Naive B cell (primary cell): ENCODE measurements around the gene ALPK1. TPM values are rescaled to one million over a fixed set of nuclear protein-coding genes. Genes with fewer than 3 reads are reported as not detected.
"Not testable (repeated sequence)": the region's sequence is repeated elsewhere in the genome, so short reads cannot be mapped to it uniquely, and the experiment has no call there.

Experiments
- ATAC-seq, 2 donors: fragments of 150-1000 bp; cut with Tn5 transposase; 2 replicates each; pipeline ENCODE4 v1.10.0; 2021; ENCODE audit warnings: low read depth in 2 of 2, mild to moderate bottlenecking in 2 of 2, moderate library complexity in 2 of 2
- DNase-seq: peaks from one replicate; pipeline ENCODE4 v3.0.0; 2022
- H3K27ac Mint-ChIP-seq, 6 donors: one replicate each; pipeline ENCODE4 v1.8.0; 2020 to 2022; ENCODE audit warnings: mild to moderate bottlenecking in 6 of 6, mixed read lengths in 6 of 6, moderate library complexity in 5 of 6, inconsistent platforms in 2 of 6
- H3K27me3 Mint-ChIP-seq, 3 donors: one replicate each; pipeline ENCODE4 v1.8.0; 2021 to 2022; ENCODE audit warnings: mixed read lengths in 3 of 3, mild to moderate bottlenecking in 1 of 3
- H3K36me3 Mint-ChIP-seq, 2 donors: one replicate each; pipeline ENCODE4 v1.8.0; 2020 to 2022; ENCODE audit warnings: mixed read lengths in 2 of 2, inconsistent platforms in 1 of 2, mild to moderate bottlenecking in 1 of 2
- H3K4me1 Mint-ChIP-seq, 3 donors: one replicate each; pipeline ENCODE4 v1.8.0; 2020 to 2022; ENCODE audit warnings: mixed read lengths in 3 of 3, inconsistent platforms in 1 of 3, mild to moderate bottlenecking in 1 of 3, moderate library complexity in 1 of 3
- H3K4me3 Mint-ChIP-seq, 8 donors: one replicate each; pipeline ENCODE4 v1.8.0; 2020 to 2022; ENCODE audit warnings: mild to moderate bottlenecking in 8 of 8, mixed read lengths in 8 of 8, moderate library complexity in 8 of 8, inconsistent platforms in 2 of 8
- H3K9me3 Mint-ChIP-seq, 7 donors: one replicate each; pipeline ENCODE4 v1.8.0; 2020 to 2022; ENCODE audit warnings: mixed read lengths in 7 of 7, mild to moderate bottlenecking in 5 of 7, inconsistent platforms in 2 of 7, moderate library complexity in 1 of 7
- polyA plus RNA-seq, 6 donors: library from polyadenylated mRNA; unstranded; fragments of 300-500 nt; fragmentation: Illumina TruSeq; gene quantifications; one replicate each; pipeline ENCODE4 v1.2.3, GENCODE V29; 2021; ENCODE audit warnings: low read depth in 6 of 6

Gene ALPK1
- polyA plus RNA-seq, 6 donors from 2014 or later: 3.9 to 7.3 (median 5.3) TPM; not detected in 1

DNA sequence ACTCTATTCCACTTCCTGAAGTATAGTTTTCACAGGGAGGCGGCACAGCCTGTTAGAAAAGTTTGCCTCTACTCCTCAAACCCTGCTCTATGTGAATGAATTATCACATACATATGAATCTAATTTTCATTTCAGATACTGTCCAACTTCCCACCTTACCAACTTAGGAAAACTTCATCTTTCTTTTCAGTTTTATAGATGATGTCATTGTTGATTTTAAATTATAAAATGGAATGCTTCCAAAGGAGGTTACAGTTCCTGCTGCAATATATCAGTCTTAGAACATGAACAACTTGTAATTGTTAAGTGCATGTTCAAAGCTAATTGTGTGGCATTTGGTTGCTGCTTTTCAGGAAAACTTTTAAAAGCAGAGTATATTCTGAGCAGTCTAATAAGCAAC is 126.4 kb downstream of the ALPK1 start:
- Mint-ChIP-seq H3K4me1 (no peaks in the 10 kb centered on the region), H3K27me3 (no peaks in the 10 kb centered on the region), H3K4me3 (no peak overlapping the region), H3K9me3 (no peaks in the 10 kb centered on the region), H3K36me3 (peaks cover 6 to 37% of the 10 kb centered on the region in 2 donors), H3K27ac (no peak overlapping the region)
- DNase-seq (no peak), ATAC-seq (no peak)

DNA sequence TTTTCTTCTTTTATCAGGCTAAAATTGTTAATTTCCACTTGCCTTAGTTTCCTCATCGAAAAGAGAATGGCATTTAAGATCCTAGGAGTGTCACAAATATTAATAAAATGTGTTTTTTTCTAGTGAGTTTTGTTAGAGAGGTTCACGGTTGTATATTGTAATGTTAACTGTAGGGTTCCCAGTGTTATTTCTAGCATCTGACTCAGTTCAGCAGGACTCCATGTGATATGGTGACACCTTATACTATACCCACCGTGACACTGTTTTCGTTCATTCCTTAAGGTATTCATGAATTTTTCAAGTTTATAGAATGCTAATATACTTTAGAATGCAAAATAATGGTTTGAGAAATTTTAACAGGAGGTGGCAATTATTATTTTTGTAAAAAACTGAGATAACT is 128.7 kb downstream of the ALPK1 start:
- peaks cover 17 to 40% of the 10 kb centered on the region in 2 donors for H3K36me3 Mint-ChIP-seq
- no peaks in the 10 kb centered on the region for H3K27me3 Mint-ChIP-seq
- H3K4me1 Mint-ChIP-seq: no peaks in the 10 kb centered on the region
- DNase-seq (no peak), ATAC-seq (no peak)
- no peaks in the 10 kb centered on the region for H3K9me3 Mint-ChIP-seq
- no peak overlapping the region for H3K4me3 Mint-ChIP-seq
- H3K27ac Mint-ChIP-seq: no peak overlapping the region

DNA sequence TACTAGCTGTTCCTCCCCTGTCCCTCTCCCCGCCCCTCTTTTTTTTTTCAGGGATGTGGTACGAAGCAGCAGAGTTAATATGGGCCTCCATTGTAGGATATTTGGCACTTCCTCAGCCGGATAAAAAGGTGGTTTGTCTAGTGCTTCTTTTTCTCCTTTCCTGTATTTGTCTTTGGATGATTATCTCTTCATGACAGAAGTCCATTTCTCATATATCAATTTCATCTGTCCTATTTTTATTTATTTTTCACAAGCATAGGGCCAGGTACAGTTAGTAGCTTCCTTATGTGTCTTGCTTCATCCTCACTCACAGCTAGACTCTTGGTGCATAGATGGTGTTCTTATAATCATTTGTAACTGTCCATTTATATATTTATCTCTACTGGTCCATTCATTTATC is 129.2 kb downstream of the ALPK1 start:
- no peaks in the 10 kb centered on the region for H3K4me1 Mint-ChIP-seq
- no peak overlapping the region for H3K4me3 Mint-ChIP-seq
- ATAC-seq: no peak
- H3K36me3 Mint-ChIP-seq: peaks cover 23 to 41% of the 10 kb centered on the region in 2 donors
- no peaks in the 10 kb centered on the region for H3K27me3 Mint-ChIP-seq
- H3K9me3 Mint-ChIP-seq: no peaks in the 10 kb centered on the region
- H3K27ac Mint-ChIP-seq: no peak overlapping the region
- no peak for DNase-seq

DNA sequence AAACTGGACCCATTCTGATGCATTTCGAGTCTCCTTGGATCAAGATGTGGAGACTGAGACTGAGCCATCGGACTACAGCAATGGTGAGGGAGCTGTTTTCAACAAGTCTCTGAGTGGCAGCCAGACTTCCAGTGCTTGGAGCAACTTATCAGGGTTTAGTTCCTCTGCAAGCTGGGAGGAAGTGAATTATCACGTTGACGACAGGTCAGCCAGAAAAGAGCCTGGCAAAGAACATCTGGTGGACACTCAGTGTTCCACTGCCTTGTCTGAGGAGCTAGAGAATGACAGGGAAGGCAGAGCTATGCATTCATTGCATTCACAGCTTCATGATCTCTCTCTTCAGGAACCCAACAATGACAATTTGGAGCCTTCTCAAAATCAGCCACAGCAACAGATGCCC is 134.0 kb downstream of the ALPK1 start:
- DNase-seq (no peak), ATAC-seq (no peak)
- H3K36me3 Mint-ChIP-seq: peaks cover 29 to 40% of the 10 kb centered on the region in 2 donors
- no peak overlapping the region for H3K27ac Mint-ChIP-seq
- H3K9me3 Mint-ChIP-seq: peaks cover 0 to 2% (median 0%) of the 10 kb centered on the region in 7 donors
- H3K4me3 Mint-ChIP-seq: no peak overlapping the region
- no peaks in the 10 kb centered on the region for H3K4me1 Mint-ChIP-seq
- H3K27me3 Mint-ChIP-seq: no peaks in the 10 kb centered on the region

DNA sequence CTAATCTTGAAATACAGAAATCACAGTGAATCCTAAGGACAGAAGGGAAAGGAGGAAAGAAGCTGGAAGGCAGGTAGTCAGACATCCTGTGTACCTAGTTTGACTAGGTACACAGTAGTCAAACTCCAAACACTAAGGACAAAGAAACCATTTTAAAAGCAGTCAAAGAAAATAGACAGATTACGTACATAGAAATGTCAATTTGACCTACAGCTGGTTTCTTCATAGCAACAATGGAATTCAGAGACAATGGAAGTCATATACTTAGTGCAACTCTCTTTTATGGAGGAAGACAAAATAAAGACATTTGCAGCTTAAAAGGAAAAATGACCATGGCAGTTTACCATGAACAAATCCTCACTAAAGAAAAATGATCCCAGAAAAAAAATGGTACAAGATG is 139.8 kb downstream of the ALPK1 start:
- Mint-ChIP-seq H3K9me3 (peaks cover 0 to 6% (median 2%) of the 10 kb centered on the region in 7 donors), H3K4me3 (no peak overlapping the region), H3K4me1 (no peaks in the 10 kb centered on the region), H3K36me3 (peaks cover 37 to 38% of the 10 kb centered on the region in 2 donors), H3K27ac (no peak overlapping the region), H3K27me3 (no peaks in the 10 kb centered on the region)
- no peak for ATAC-seq
- DNase-seq: no peak

DNA sequence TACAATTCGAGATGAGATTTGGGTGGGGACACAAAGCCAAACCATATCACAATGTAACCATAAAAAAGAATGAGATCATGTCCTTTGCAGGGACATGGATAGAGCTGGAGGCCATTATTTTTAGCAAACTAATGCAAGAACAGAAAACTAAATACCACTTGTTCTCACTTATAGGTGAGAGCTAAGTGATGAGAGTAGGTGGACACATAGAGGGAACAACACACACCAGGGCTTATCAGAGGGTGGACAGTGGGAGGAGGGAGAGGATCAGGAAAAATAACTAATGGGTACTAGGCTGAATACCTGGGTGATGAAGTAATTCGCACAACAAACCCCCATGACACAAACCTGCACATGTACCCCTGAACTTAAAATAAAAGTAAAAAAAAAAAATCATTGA is 145.1 kb downstream of the ALPK1 start:
- not testable (repeated sequence) for ATAC-seq, H3K4me3 Mint-ChIP-seq, DNase-seq, H3K27me3 Mint-ChIP-seq, H3K27ac Mint-ChIP-seq, H3K4me1 Mint-ChIP-seq
- H3K36me3 Mint-ChIP-seq: peaks cover 64 to 73% of the 10 kb centered on the region in 2 donors
- H3K9me3 Mint-ChIP-seq: peaks cover 15 to 43% (median 21%) of the 10 kb centered on the region in 7 donors

DNA sequence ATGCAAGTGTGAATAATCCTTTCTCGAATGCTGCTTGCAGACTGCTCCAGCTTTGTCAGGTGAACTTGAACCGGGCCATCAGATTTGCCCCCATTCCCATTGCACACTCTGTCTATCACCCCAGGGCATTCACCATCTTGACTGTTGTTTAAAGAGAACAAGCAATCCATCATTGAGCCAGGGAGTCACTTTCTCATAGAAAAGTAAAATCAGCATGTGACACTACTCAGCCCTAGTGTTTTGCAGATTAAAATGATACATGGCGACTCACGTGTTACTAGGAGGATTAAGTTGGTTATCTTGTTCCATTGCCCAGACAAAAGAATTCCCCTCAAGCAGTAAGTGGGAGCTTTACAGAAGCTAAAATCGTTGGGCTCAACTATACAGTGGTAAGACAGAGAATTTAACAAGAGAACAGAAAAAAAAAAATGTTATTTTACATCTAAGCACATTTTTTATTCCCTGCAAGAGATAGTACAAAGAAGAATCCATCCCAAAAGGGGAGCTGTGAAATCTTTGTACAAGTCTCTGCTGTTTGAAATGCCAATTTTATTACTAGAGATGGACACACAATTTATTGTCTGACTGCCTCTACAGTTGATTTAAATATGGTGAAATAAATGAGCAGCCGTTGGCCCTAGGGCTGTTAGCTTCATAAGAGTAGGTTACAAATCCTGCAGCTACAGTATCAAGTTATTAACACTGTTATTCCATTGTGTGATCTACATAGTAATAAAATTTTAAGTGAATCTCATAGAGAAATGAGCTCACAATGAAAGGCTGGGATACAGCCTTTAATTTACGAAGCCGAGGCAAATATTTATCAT is 151.3 kb downstream of the ALPK1 start:
- ATAC-seq (no peak), DNase-seq (no peak)
- H3K27me3 Mint-ChIP-seq: no peaks in the 10 kb centered on the region
- H3K36me3 Mint-ChIP-seq: peaks cover 29 to 33% of the 10 kb centered on the region in 2 donors
- no peak overlapping the region for H3K4me3 Mint-ChIP-seq
- peaks cover 10 to 34% (median 19%) of the 10 kb centered on the region in 7 donors for H3K9me3 Mint-ChIP-seq
- no peaks in the 10 kb centered on the region for H3K4me1 Mint-ChIP-seq
- no peak overlapping the region for H3K27ac Mint-ChIP-seq

DNA sequence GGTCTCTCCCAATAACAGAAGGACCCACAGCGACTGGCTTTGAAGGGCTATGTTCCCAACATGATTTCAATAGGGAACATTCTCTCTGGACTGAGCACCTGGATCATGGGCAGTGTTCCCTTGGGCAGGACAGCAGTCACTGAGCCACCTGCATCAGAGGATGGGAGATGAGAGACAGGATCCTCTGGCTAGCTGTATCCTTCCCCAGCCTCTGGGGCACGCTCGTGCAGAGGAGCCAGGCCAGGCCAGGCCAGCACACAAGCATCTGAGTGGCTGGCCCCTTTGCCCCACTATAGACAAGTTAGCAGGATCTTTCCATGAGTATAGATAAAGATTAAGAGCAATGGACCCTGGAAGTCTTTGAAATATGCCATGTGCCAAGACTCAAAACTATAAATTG is 152.5 kb downstream of the ALPK1 start:
- DNase-seq (no peak), ATAC-seq (no peak)
- Mint-ChIP-seq H3K4me1 (no peaks in the 10 kb centered on the region), H3K4me3 (no peak overlapping the region), H3K27ac (no peak overlapping the region), H3K36me3 (peaks cover 18 to 21% of the 10 kb centered on the region in 2 donors), H3K9me3 (peaks cover 8 to 22% (median 14%) of the 10 kb centered on the region in 7 donors), H3K27me3 (no peaks in the 10 kb centered on the region)

DNA sequence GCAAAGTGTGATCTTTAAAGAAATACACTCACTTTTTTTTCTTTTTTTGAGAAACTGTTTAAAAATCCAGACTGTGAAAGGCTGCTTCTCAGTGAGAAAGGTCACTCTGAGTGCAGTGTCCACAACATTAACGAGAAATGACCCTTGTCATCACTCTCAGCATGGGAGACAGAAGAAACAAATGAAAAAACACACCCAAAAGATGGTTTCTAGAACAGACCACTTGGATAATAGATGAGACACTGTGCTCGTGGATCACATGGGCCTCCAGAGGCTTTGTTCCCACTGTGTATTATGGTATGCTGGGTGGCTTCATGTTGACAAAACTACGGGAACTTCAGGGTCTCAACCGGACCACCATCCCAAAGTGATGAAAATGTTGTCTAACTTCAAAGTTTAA is 153.9 kb downstream of the ALPK1 start:
- no peaks in the 10 kb centered on the region for H3K4me1 Mint-ChIP-seq
- no peak for DNase-seq
- no peak overlapping the region for H3K27ac Mint-ChIP-seq
- peaks cover 0 to 2% (median 0%) of the 10 kb centered on the region in 3 donors for H3K27me3 Mint-ChIP-seq
- H3K36me3 Mint-ChIP-seq: peaks cover 8 to 13% of the 10 kb centered on the region in 2 donors
- ATAC-seq: no peak
- peaks cover 2 to 15% (median 3%) of the 10 kb centered on the region in 7 donors for H3K9me3 Mint-ChIP-seq
- H3K4me3 Mint-ChIP-seq: no peak overlapping the region

DNA sequence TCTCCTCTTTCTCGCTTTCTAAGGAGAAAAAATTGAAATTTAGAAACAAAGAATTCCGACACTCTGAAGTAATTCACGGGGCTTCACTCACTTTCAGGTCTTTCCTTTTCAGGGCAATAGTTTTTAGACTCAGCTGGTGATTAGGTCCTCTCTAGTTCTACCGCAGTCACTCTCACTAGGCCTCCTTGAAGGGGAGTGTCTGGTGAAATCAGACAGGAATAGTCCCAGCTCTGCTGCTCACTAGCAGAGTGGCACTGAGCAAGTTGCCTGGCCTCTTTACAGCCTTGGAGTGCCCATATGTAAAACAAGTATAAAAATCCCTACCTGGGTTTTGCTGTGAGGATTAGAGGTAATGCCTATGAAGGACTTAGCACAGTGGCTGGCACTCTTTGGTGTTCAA is 154.7 kb downstream of the ALPK1 start:
- Mint-ChIP-seq H3K4me3 (peak overlapping the region in 1 of 8 donors; percentile 4), H3K36me3 (peaks cover under 1 to 16% of the 10 kb centered on the region in 2 donors), H3K27ac (no peak overlapping the region), H3K9me3 (peaks cover 0 to 14% (median 3%) of the 10 kb centered on the region in 7 donors), H3K27me3 (peaks cover 0 to 6% (median under 1%) of the 10 kb centered on the region in 3 donors), H3K4me1 (no peaks in the 10 kb centered on the region)
- DNase-seq (no peak), ATAC-seq (no peak)

DNA sequence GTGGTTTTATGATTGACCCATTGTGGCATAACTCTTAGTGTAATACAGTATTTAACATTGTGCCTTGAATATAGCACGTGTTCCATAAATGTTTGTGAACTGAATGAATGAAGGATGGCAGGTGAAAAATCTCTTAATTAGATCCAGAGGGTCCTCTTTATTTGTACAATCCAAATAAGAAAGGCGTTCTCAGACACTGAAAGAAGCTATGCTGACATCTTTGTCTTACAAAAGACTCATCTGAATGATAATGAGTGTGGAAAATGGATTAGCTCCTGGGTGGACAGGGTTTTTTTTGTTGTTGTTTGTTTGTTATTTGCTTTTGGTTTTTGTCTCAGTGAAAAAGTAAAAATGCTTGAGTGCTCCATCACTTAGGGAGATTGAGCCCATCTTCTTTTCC is 156.2 kb downstream of the ALPK1 start:
- no peak overlapping the region for H3K27ac Mint-ChIP-seq
- no peaks in the 10 kb centered on the region for H3K4me1 Mint-ChIP-seq
- DNase-seq (no peak), ATAC-seq (no peak)
- no peak overlapping the region for H3K4me3 Mint-ChIP-seq
- H3K9me3 Mint-ChIP-seq: peaks cover 0 to 28% (median 11%) of the 10 kb centered on the region in 7 donors
- H3K36me3 Mint-ChIP-seq: peaks cover 9 to 14% of the 10 kb centered on the region in 2 donors
- peaks cover 0 to 20% (median 7%) of the 10 kb centered on the region in 3 donors for H3K27me3 Mint-ChIP-seq

DNA sequence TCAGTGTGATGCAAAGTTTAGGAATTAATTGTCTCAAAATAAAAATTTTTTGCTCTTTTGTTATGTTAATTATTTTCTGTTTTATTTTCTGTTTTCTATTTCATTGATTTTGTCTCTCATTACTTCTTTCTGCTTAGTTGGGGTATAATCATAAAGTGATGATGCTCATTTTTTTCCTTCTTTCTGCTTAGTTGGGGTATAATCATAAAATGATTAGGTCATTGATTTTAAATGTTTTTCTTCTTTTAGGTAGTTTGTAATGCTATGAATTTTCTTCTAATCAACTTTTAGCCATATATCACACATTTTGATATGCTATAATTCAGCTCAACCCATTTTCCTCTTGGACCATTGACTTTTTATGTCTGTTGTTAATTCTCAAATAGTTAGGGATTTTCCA is 175.1 kb downstream of the ALPK1 start:
- peaks cover 2 to 25% (median 10%) of the 10 kb centered on the region in 3 donors for H3K27me3 Mint-ChIP-seq
- H3K9me3 Mint-ChIP-seq: peaks cover under 1 to 17% (median 8%) of the 10 kb centered on the region in 7 donors
- no peaks in the 10 kb centered on the region for H3K4me1 Mint-ChIP-seq
- H3K36me3 Mint-ChIP-seq: no peaks in the 10 kb centered on the region
- no peak overlapping the region for H3K4me3 Mint-ChIP-seq
- ATAC-seq (no peak), DNase-seq (no peak)
- no peak overlapping the region for H3K27ac Mint-ChIP-seq

DNA sequence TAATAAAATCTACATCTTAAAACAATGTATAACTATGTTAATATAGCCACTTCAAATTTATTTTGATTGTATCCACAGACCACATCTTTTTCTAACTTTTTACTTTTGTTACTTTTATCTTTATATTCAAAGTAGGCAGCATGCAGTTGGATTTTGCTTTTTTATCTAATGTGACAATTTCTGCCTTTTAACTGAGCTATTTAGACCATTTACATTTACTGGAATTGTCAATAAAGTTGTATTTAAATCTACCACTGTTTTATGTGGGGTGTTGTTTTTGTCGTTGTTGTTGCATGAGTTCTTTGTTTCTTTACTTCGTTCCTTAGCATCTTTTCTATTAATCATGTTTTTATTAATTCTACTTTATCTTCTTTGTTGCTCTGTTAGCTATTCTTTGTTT is 176.8 kb downstream of the ALPK1 start:
- ATAC-seq (no peak), DNase-seq (no peak)
- Mint-ChIP-seq H3K36me3 (no peaks in the 10 kb centered on the region), H3K27me3 (peaks cover 15 to 38% (median 19%) of the 10 kb centered on the region in 3 donors), H3K4me1 (no peaks in the 10 kb centered on the region), H3K27ac (no peak overlapping the region), H3K4me3 (no peak overlapping the region), H3K9me3 (peaks cover 3 to 26% (median 10%) of the 10 kb centered on the region in 7 donors)

DNA sequence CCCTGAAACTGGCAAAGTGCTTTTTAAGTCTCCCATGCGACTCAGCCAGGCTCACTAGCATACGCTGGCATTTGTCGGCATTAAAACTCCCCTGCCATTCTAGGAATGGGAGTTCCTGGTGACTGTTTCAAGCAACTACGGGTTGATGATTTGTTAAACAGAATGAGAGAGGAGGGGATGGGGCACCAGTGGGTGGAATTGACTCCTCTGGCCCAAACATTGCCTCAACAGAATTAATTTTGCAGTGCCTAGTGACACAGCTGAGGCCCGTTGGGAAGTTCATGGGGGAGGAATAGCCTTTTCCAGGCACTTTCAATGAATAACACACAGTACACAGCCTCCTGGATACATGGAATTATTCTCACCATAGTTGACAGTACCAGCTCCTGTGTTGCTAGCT is 188.8 kb downstream of the ALPK1 start:
- H3K27me3 Mint-ChIP-seq: peaks cover 5 to 33% (median 31%) of the 10 kb centered on the region in 3 donors
- no peak for ATAC-seq
- no peak for DNase-seq
- H3K36me3 Mint-ChIP-seq: peaks cover 6 to 32% of the 10 kb centered on the region in 2 donors
- peaks cover 10 to 38% (median 26%) of the 10 kb centered on the region in 7 donors for H3K9me3 Mint-ChIP-seq
- no peak overlapping the region for H3K27ac Mint-ChIP-seq
- H3K4me3 Mint-ChIP-seq: no peak overlapping the region
- H3K4me1 Mint-ChIP-seq: no peaks in the 10 kb centered on the region
